ENCODE measurements around the gene IRF5. TPM values are rescaled to one million over a fixed set of nuclear protein-coding genes. Genes with fewer than 3 reads are reported as not detected.

The IRF5 gene
- polyA plus RNA-seq, 1 donor from 2014 or later: not detected

DNA sequence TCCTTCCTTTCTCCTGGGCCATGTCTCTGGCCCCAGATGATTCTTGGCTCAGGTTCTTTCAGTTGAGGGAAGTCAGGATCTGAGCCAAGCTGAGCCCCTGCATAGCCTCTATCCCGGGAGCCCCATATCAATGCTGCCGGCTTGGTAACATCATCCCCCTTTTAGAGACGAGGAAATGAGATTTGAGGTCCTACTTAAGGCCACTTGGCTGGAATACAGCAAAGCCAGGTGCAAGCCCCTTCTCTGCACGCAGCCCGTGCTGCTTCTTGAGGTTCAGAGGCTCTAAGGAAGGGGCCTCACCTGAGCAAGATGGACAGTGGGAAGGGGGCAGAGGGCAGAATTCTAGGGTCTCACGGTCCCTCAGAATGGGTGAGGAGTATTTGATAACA, 2.4 kb upstream of the IRF5 start:
- Histone ChIP-seq H3K36me3 (ENCODE audit: insufficient read depth, low read length) (no peaks in the 10 kb centered on the region), H3K27ac (ENCODE audit: low read length) (no peak overlapping the region), H3K27me3 (ENCODE audit: insufficient read depth, low read depth, low read length) (peaks cover 47% of the 10 kb centered on the region), H3K9ac (ENCODE audit: low read length) (no peak overlapping the region), H4K20me1 (ENCODE audit: insufficient read depth) (no peaks in the 10 kb centered on the region), H3K4me2 (ENCODE audit: low read length) (no peak overlapping the region), H3K9me3 (ENCODE audit: low read length) (no peaks in the 10 kb centered on the region), H3F3A (ENCODE audit: insufficient read depth, low read length, poor library complexity, severe bottlenecking) (no peaks in the 10 kb centered on the region), H3K79me2 (replicated peaks; ENCODE audit: insufficient read depth, low read length) (no peaks in the 10 kb centered on the region), H3K9me2 (ENCODE audit: insufficient read depth, low read length) (no peaks in the 10 kb centered on the region), H3K4me3 (ENCODE audit: low read length) (no peak overlapping the region), H2AFZ (ENCODE audit: low read depth, low read length) (no peak overlapping the region)
- TF ChIP-seq EP300 (conservative IDR thresholded peaks at IDR 0.05; ENCODE audit: poor library complexity, severe bottlenecking) (no peak), POLR2AphosphoS5 (IDR thresholded peaks at IDR 0.05) (no peak), RAD21 (conservative IDR thresholded peaks at IDR 0.05) (no peak), TAF1 (IDR thresholded peaks at IDR 0.05; ENCODE audit: low read depth) (no peak), SMC3 (conservative IDR thresholded peaks at IDR 0.05; ENCODE audit: poor library complexity) (no peak), EZH2 (IDR thresholded peaks at IDR 0.05; ENCODE audit: borderline replicate concordance, insufficient read depth, low read length, poor library complexity, severe bottlenecking) (no peak), MXI1 (conservative IDR thresholded peaks at IDR 0.05; ENCODE audit: poor library complexity, severe bottlenecking) (no peak)
- TF ChIP-seq, protein P1, sequence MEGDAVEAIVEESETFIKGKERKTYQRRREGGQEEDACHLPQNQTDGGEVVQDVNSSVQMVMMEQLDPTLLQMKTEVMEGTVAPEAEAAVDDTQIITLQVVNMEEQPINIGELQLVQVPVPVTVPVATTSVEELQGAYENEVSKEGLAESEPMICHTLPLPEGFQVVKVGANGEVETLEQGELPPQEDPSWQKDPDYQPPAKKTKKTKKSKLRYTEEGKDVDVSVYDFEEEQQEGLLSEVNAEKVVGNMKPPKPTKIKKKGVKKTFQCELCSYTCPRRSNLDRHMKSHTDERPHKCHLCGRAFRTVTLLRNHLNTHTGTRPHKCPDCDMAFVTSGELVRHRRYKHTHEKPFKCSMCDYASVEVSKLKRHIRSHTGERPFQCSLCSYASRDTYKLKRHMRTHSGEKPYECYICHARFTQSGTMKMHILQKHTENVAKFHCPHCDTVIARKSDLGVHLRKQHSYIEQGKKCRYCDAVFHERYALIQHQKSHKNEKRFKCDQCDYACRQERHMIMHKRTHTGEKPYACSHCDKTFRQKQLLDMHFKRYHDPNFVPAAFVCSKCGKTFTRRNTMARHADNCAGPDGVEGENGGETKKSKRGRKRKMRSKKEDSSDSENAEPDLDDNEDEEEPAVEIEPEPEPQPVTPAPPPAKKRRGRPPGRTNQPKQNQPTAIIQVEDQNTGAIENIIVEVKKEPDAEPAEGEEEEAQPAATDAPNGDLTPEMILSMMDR (IDR thresholded peaks at IDR 0.05; ENCODE audit: poor library complexity, severe bottlenecking): no peak
- TF ChIP-seq, protein P2, sequence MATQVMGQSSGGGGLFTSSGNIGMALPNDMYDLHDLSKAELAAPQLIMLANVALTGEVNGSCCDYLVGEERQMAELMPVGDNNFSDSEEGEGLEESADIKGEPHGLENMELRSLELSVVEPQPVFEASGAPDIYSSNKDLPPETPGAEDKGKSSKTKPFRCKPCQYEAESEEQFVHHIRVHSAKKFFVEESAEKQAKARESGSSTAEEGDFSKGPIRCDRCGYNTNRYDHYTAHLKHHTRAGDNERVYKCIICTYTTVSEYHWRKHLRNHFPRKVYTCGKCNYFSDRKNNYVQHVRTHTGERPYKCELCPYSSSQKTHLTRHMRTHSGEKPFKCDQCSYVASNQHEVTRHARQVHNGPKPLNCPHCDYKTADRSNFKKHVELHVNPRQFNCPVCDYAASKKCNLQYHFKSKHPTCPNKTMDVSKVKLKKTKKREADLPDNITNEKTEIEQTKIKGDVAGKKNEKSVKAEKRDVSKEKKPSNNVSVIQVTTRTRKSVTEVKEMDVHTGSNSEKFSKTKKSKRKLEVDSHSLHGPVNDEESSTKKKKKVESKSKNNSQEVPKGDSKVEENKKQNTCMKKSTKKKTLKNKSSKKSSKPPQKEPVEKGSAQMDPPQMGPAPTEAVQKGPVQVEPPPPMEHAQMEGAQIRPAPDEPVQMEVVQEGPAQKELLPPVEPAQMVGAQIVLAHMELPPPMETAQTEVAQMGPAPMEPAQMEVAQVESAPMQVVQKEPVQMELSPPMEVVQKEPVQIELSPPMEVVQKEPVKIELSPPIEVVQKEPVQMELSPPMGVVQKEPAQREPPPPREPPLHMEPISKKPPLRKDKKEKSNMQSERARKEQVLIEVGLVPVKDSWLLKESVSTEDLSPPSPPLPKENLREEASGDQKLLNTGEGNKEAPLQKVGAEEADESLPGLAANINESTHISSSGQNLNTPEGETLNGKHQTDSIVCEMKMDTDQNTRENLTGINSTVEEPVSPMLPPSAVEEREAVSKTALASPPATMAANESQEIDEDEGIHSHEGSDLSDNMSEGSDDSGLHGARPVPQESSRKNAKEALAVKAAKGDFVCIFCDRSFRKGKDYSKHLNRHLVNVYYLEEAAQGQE (IDR thresholded peaks at IDR 0.05; ENCODE audit: borderline replicate concordance): no peak

DNA sequence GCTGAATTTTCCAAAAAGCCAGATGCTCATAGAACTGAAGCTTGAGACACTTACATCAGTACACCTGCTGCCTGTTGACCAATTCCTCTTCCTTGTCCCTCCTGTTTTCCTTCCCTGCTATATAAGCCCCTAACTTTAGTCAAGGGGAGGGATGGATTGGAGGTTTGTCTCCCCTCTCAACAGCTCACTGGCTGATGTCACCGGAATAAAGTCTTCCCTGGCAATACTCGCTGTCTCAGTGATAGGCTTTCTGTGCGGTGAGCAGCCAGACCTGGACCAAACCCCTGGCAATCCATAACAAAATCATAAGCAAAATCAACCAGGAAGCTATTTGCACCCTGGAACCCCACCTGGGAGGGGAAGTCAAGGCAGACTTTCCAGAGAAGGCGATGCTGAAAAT, 929 bp upstream of the IRF5 start:
- H3K4me2 ChIP-seq (ENCODE audit: low read length): no peak overlapping the region
- H3K27ac ChIP-seq (ENCODE audit: low read length): no peak overlapping the region
- H3K9me3 ChIP-seq (ENCODE audit: low read length): no peaks in the 10 kb centered on the region
- no peak overlapping the region for H2AFZ ChIP-seq (ENCODE audit: low read depth, low read length)
- H3F3A ChIP-seq (ENCODE audit: insufficient read depth, low read length, poor library complexity, severe bottlenecking): no peaks in the 10 kb centered on the region
- H3K9me2 ChIP-seq (ENCODE audit: insufficient read depth, low read length): no peaks in the 10 kb centered on the region
- no peak for TF ChIP-seq SMC3 (conservative IDR thresholded peaks at IDR 0.05; ENCODE audit: poor library complexity)
- TF ChIP-seq EP300 (conservative IDR thresholded peaks at IDR 0.05; ENCODE audit: poor library complexity, severe bottlenecking): no peak
- TF ChIP-seq POLR2AphosphoS5 (IDR thresholded peaks at IDR 0.05): no peak
- no peak for TF ChIP-seq EZH2 (IDR thresholded peaks at IDR 0.05; ENCODE audit: borderline replicate concordance, insufficient read depth, low read length, poor library complexity, severe bottlenecking)
- no peak for TF ChIP-seq MXI1 (conservative IDR thresholded peaks at IDR 0.05; ENCODE audit: poor library complexity, severe bottlenecking)
- TF ChIP-seq RAD21 (conservative IDR thresholded peaks at IDR 0.05): no peak
- TF ChIP-seq, protein P2 (IDR thresholded peaks at IDR 0.05; ENCODE audit: borderline replicate concordance): no peak
- TF ChIP-seq, protein P1 (IDR thresholded peaks at IDR 0.05; ENCODE audit: poor library complexity, severe bottlenecking): no peak
- no peak overlapping the region for H3K4me3 ChIP-seq (ENCODE audit: low read length)
- H3K27me3 ChIP-seq (ENCODE audit: insufficient read depth, low read depth, low read length): peaks cover 47% of the 10 kb centered on the region
- no peaks in the 10 kb centered on the region for H3K36me3 ChIP-seq (ENCODE audit: insufficient read depth, low read length)
- H3K9ac ChIP-seq (ENCODE audit: low read length): no peak overlapping the region
- H3K79me2 ChIP-seq (replicated peaks; ENCODE audit: insufficient read depth, low read length): no peaks in the 10 kb centered on the region
- no peaks in the 10 kb centered on the region for H4K20me1 ChIP-seq (ENCODE audit: insufficient read depth)

Measured in neural cell (in vitro differentiated cells).